IPS-18c (cell line): Measurements from ENCODE around the gene SDC1.

Experiments used
- H3K4me3 ChIP-seq: 2 replicates; pipeline ENCODE4 v1.7.0; 2013; ENCODE audit warnings: low read depth, mild to moderate bottlenecking, low read length, moderate library complexity; ENCODE audit not compliant: insufficient read depth
- H3K9me3 ChIP-seq: one replicate; pipeline ENCODE4 v1.6.1; 2013; ENCODE audit warnings: mild to moderate bottlenecking, low read length, moderate library complexity; ENCODE audit not compliant: control insufficient read depth, insufficient read depth

Gene SDC1

GRCh38 chr2:20231598-20232026, 6.7 kb upstream of the SDC1 start:
- Histone ChIP-seq H3K4me3 (no peak overlapping the region), H3K9me3 (no peaks in the 10 kb centered on the region)

- no peak overlapping the region for H3K4me3 ChIP-seq
- no peaks in the 10 kb centered on the region for H3K9me3 ChIP-seq
Measured at GRCh38 chr2:20231159-20231558, 6.2 kb upstream of the SDC1 start.

GRCh38 chr2:20230114-20230425, 5.1 kb upstream of the SDC1 start:
- no peaks in the 10 kb centered on the region for H3K9me3 ChIP-seq
- no peak overlapping the region for H3K4me3 ChIP-seq

- Histone ChIP-seq H3K4me3 (no peak overlapping the region), H3K9me3 (no peaks in the 10 kb centered on the region)
Measured at GRCh38 chr2:20229322-20230113, 4.6 kb upstream of the SDC1 start.

DNA sequence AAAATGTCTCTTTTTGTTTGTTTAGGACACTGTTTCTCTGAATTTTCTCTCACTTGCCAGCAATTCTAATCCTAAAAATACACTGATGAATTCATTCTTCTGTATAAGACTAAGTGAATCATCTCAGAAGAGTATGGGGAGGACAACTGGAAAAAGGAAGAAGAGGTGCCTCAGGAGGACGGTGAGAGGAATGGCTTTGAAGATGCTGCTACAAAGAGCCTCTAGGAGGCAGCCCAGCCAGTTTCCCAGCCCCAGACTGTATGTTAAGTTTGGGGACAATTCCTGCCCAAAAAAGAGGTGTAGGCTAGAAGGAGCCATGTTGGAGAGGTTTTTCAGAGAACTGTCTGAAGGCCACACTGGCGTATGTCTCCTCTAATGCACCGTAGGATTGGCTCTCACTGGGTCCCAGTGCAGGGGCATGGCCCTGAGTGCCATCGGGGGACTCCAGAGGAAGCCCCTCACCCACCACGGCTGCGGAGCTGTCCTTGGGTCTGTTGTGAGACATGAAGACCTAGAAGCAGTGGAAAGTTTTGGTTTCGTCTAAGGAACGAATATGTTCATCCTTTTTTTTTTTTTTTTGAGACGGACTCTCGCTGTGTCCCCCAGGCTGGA, 3.1 kb upstream of the SDC1 start:
- Histone ChIP-seq H3K4me3 (no peak overlapping the region), H3K9me3 (no peaks in the 10 kb centered on the region)

- Histone ChIP-seq H3K9me3 (no peaks in the 10 kb centered on the region), H3K4me3 (peak overlapping the region; percentile 53; the same call in 1 of the 2 replicates)
Measured at GRCh38 chr2:20226152-20226545, 1.2 kb upstream of the SDC1 start.

- Histone ChIP-seq H3K4me3 (peak overlapping the region; percentile 53), H3K9me3 (no peaks in the 10 kb centered on the region)
Measured at GRCh38 chr2:20225294-20226151, 593 bp upstream of the SDC1 start.

DNA sequence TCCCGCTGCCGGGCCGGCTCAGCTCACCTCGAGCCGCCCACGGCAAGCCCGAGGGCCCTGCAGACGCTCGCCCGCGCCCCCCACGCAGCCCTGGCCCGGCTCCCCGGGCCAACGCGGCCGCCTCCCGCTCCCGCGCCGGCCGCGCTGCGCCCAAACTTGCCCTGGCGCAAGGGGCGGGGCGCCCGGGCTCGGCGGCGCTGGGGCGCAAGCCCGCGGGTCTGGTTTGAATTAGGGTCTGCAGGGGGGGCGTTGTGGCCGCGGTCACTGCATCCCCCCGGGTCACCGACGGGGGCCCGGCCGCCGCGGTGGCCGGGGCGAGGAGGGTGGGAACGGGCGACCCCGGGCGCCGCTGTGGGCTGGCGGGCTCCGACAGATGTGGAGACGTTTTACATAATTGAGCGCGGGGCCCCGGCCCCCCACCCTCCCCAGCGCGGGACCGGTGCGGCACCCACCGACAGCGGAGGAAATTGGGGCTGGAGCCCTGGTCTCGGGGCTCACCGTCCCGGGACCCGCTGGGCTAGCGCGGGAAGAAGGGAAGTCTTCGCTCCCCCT, 690 bp downstream of the SDC1 start:
- H3K9me3 ChIP-seq: no peaks in the 10 kb centered on the region
- peak overlapping the region; percentile 79 for H3K4me3 ChIP-seq

GRCh38 chr2:20223407-20224163, 1.3 kb downstream of the SDC1 start:
- Histone ChIP-seq H3K9me3 (no peaks in the 10 kb centered on the region), H3K4me3 (peak overlapping the region; percentile 79)

GRCh38 chr2:20222769-20223406, 2.0 kb downstream of the SDC1 start:
- H3K4me3 ChIP-seq: peak overlapping the region; percentile 79; the same call in 1 of the 2 replicates
- no peaks in the 10 kb centered on the region for H3K9me3 ChIP-seq

- Histone ChIP-seq H3K9me3 (no peaks in the 10 kb centered on the region), H3K4me3 (no peak overlapping the region)
Measured at GRCh38 chr2:20222014-20222768, 2.7 kb downstream of the SDC1 start.

DNA sequence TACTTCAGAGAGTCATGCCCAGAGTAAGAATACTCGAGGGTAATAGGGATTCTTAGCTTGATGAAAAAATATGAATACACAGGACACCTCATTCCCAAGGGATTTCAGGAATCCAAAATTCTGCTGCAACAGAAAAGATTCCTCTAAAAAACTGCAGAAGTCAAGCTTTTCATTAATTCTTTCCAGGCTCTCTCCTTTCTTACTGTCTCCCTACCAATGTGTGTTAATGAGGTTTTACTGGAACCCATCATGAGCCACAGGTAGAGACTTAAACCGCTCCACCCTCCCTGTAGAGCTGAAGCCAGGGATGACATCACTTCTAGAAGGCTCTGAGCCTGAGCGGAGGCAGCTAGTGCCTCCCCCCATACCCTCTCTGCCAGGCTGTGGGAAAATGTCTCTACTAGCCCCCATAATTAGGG, 3.4 kb downstream of the SDC1 start:
- H3K4me3 ChIP-seq: no peak overlapping the region
- no peaks in the 10 kb centered on the region for H3K9me3 ChIP-seq

DNA sequence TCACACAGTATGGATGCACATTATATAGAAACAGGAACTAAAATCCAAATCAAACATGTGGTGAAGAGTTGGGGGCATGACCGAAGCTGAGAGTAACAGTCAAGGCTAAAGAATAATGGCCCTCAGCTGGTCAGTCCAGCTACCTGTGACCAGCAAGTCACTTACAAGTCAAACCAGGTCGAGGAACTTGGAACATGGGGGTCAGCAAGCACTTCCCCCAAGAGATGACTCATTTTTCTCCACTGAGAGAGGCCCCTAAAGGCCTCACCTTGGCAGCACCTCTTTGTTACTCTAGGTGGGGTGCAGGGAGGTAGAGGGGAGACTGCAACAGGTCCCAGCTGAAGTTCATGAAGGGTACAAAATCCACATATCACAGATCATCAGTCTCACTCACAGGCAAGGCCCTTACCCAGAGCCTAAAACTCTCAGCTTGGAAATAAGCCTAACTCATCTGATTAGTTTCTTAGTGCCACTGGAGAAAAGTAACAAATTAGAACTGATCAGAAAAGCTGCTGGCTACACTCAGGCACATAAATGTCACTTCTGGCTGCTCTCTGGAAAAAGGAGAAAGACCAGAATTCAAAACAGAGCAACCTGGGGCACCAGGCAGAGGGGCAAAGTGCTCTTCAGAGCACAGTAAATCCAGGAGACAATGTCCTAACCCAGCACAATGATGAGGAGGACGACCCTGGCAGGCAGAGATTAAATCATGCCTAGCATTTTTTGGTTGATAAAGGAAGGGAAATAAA, 4.0 kb downstream of the SDC1 start:
- Histone ChIP-seq H3K9me3 (no peaks in the 10 kb centered on the region), H3K4me3 (no peak overlapping the region)

- Histone ChIP-seq H3K4me3 (no peak overlapping the region; the same call in 1 of the 2 replicates), H3K9me3 (no peaks in the 10 kb centered on the region)
Measured at GRCh38 chr2:20219763-20220380, 5.1 kb downstream of the SDC1 start.
